Thoracic aorta (tissue), 2 donors: ENCODE data around the gene CTRB1. TPM values are rescaled to one million over a fixed set of nuclear protein-coding genes. Genes with fewer than 3 reads are reported as not detected.
"Not testable (repeated sequence)": the region's sequence is repeated elsewhere in the genome, so short reads cannot be mapped to it uniquely, and the experiment has no call there.

Experiments
- ATAC-seq: fragments of 150-250 bp; one replicate; pipeline ENCODE4 v1.8.0; 2017; ENCODE audit warnings: low read depth; ENCODE audit not compliant: insufficient number of reproducible peaks, low FRiP score
- DNase-seq: peaks from one replicate; pipeline ENCODE4 v3.0.0-alpha.2; 2020; ENCODE audit warnings: low spot score
- H3K27ac ChIP-seq, 2 donors: fragments of 200-600 bp; sonication (generic); 1 replicate in 1 of 2; 2 replicates in 1 of 2; pipeline ENCODE4 v1.5.1; 2016; ENCODE audit warnings: mild to moderate bottlenecking in 2 of 2, moderate library complexity in 2 of 2
- H3K27me3 ChIP-seq: fragments of 200-600 bp; sonication (generic); replicated peaks from 2 replicates; pipeline ENCODE4 v1.6.0; 2016; ENCODE audit warnings: mild to moderate bottlenecking; ENCODE audit not compliant: insufficient read depth
- H3K36me3 ChIP-seq: fragments of 200-600 bp; sonication (generic); one replicate; pipeline ENCODE4 v1.5.1; 2016
- H3K4me1 ChIP-seq, 2 donors: fragments of 200-600 bp; sonication (generic); 1 replicate in 1 of 2; 2 replicates in 1 of 2; pipeline versions ENCODE4 v1.5.1 to v1.6.0; 2016; ENCODE audit warnings: low read depth in 2 of 2, mild to moderate bottlenecking in 1 of 2; ENCODE audit not compliant: control insufficient read depth in 1 of 2
- H3K4me3 ChIP-seq: fragments of 200-600 bp; sonication (generic); 2 replicates; pipeline ENCODE4 v1.5.1; 2016; ENCODE audit warnings: mild to moderate bottlenecking
- H3K9me3 ChIP-seq: fragments of 200-600 bp; sonication (generic); 2 replicates; pipeline ENCODE4 v1.5.1; 2016
- total RNA-seq, 2 donors: library from RNA; depleted of rRNA; stranded (reverse); fragments of >200 nt; gene quantifications; one replicate each; pipeline versions ENCODE4 v1.1.0 to v1.2.3, GENCODE V29; 2016
- TF ChIP-seq, protein P1 (sequence below): fragments of 200-600 bp; sonication (generic); IDR thresholded peaks from one replicate; pipeline ENCODE4 v1.5.1; 2019; ENCODE audit warnings: antibody characterized with exemption

The CTRB1 gene
- total RNA-seq, 2 donors from 2014 or later, result 4.9 to 9.3 TPM

DNA sequence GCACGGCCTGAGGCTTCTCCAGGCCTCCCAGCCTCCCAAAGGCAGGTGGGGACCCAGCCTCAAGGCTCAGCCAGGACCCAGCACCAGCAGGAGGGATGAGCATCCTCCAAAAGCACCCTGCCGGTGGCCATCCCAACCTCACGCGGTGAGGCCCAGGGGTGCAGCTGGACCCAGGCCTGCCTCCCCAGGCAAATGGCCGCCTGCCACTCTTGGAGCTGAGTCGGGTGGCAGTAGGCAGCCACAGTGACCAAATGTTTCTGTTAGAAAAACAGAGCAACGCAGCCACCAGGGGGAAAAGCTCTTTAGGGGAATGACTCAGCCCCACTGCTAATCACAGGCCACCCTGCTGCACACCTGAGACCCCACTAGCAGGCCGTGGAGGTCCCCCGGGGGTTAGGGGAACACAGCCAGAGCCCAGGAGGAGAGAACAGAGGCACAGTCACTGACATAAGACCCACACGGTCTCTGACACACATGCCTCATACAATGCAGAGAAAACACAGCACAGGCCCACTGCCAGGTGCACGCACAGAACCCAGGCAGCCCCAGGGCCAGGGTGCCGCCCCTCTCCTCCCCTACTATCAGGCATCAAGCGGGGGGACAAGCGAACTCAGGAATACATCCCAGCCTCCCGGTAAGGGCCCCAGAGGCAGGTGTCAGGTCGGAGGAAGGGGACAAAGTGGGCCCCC, 20.2 kb downstream of the CTRB1 start:
- TF ChIP-seq, protein P1, sequence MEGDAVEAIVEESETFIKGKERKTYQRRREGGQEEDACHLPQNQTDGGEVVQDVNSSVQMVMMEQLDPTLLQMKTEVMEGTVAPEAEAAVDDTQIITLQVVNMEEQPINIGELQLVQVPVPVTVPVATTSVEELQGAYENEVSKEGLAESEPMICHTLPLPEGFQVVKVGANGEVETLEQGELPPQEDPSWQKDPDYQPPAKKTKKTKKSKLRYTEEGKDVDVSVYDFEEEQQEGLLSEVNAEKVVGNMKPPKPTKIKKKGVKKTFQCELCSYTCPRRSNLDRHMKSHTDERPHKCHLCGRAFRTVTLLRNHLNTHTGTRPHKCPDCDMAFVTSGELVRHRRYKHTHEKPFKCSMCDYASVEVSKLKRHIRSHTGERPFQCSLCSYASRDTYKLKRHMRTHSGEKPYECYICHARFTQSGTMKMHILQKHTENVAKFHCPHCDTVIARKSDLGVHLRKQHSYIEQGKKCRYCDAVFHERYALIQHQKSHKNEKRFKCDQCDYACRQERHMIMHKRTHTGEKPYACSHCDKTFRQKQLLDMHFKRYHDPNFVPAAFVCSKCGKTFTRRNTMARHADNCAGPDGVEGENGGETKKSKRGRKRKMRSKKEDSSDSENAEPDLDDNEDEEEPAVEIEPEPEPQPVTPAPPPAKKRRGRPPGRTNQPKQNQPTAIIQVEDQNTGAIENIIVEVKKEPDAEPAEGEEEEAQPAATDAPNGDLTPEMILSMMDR, result peak; percentile 51

DNA sequence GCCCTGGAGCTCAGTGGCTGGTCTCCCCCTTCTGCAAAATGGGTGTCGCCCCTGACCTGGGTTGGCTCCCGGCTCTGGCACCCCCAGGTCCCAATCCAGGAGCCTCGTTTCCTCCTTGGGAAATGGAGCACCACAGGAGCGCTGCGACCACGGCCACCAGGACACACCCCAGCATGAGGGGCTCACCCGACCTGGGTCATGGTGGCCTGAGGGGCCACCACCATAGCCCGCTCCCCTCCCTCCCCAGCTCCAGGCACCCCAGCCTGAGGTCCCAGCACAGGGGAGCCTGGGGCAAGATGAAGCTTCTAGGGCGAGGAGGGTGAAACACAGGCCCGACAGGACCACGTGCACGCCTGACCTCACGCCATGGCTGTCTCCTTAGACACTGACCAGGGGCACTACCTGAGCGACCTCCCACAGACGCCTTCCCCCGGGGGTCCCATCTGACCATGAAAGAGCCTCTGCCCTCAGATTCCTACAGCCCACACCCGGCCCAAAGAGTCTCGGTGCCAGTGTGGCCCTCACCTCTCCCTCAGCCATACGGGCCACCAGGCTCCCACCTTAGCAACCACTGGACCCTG, 20.8 kb downstream of the CTRB1 start:
- peaks cover 16% of the 10 kb centered on the region for H3K36me3 ChIP-seq
- TF ChIP-seq, protein P1, result no peak
- peak overlapping the region; percentile 92 to 99 for H3K27ac ChIP-seq
- H3K9me3 ChIP-seq, result no peaks in the 10 kb centered on the region
- no peaks in the 10 kb centered on the region for H3K27me3 ChIP-seq
- DNase-seq (no peak), ATAC-seq (no peak)
- peaks cover 52 to 91% of the 10 kb centered on the region in 2 donors for H3K4me1 ChIP-seq
- no peak overlapping the region for H3K4me3 ChIP-seq

More for the DNA sequence above, 20.2 kb downstream of the CTRB1 start:
- H3K9me3 ChIP-seq, result no peaks in the 10 kb centered on the region
- H3K4me1 ChIP-seq, result peaks cover 52 to 91% of the 10 kb centered on the region in 2 donors
- peak overlapping the region; percentile 42 for H3K4me3 ChIP-seq
- H3K27me3 ChIP-seq, result no peaks in the 10 kb centered on the region
- H3K36me3 ChIP-seq, result peaks cover 19% of the 10 kb centered on the region
- DNase-seq, result no peak
- ATAC-seq, result peak; percentile 3
- H3K27ac ChIP-seq, result peak overlapping the region; percentile 92 to 99

DNA sequence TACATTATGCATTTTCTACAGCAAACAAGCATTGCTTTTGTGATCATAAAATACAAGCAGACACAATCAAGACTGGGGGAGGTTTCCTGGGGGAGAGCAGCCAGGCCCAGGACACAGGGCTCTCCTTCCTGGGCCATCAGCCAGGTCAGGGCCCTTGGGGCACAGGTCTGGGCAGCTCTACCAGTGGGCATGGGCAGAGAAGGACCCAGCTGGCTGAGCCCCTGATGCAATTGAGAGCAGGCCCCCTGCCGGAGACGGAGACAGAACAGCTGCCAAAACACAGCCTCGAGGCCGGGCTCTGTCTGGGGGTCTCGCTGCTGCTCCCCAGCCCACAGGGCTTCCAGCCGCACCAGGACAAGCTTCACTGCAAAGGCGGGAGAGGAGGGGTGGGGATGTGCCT, 21.8 kb downstream of the CTRB1 start:
- H3K4me3 ChIP-seq, H3K9me3 ChIP-seq, DNase-seq, H3K27me3 ChIP-seq, ATAC-seq: not testable (repeated sequence)
- Histone ChIP-seq H3K36me3 (peaks cover 11% of the 10 kb centered on the region), H3K27ac (peak overlapping the region; percentile 92 to 99), H3K4me1 (peaks cover 58 to 90% of the 10 kb centered on the region in 2 donors)

DNA sequence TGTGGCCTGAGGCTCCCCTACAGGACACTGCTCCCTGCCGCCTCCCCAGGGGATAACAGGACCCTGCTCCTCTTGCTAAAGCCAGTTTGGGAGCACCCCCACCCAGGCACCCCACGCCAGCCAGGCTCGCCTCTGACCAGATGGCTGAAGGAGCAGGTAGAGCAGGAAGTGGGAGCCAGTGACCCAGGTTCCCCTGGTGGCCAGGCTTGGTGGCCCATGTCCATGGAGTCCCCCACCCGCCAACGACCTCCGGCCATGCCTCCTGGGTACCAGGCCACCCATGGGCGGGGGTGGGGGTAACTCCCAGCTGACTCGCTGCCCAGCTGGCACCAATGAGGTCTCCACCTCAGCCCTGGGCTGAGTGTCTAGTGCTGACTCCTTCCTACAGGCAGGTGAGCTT, 22.6 kb downstream of the CTRB1 start:
- ATAC-seq (no peak), DNase-seq (no peak)
- H3K27me3 ChIP-seq, result no peaks in the 10 kb centered on the region
- peaks cover 11% of the 10 kb centered on the region for H3K36me3 ChIP-seq
- peaks cover 63 to 97% of the 10 kb centered on the region in 2 donors for H3K4me1 ChIP-seq
- H3K4me3 ChIP-seq, result no peak overlapping the region
- TF ChIP-seq, protein P1, result no peak
- no peaks in the 10 kb centered on the region for H3K9me3 ChIP-seq
- H3K27ac ChIP-seq, result peak overlapping the region; percentile 96 to 99

DNA sequence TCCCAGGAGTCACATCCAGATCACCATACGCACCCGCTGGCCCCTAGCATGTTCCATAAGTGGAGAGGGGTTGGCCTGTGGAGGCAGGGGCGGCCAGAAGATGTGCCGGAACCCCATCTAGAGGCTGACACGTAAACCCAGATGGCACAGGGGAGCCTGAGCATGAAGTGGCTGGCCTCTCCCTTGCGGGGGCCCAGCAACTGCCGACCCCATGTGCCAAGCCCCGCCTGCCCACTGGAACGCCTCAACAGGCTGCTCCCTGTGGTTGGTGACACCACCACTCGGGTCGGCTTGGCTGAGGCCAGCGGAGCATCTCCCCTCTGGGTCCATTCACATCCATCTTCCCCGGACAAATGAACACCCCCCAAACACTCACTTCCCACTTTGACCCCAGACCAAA, 23.2 kb downstream of the CTRB1 start:
- TF ChIP-seq, protein P1, result no peak
- Histone ChIP-seq H3K27ac (peak overlapping the region; percentile 96 to 99), H3K9me3 (no peaks in the 10 kb centered on the region), H3K4me1 (peaks cover 69 to 99% of the 10 kb centered on the region in 2 donors), H3K27me3 (no peaks in the 10 kb centered on the region), H3K36me3 (peaks cover 11% of the 10 kb centered on the region), H3K4me3 (no peak overlapping the region)
- no peak for ATAC-seq
- no peak for DNase-seq

DNA sequence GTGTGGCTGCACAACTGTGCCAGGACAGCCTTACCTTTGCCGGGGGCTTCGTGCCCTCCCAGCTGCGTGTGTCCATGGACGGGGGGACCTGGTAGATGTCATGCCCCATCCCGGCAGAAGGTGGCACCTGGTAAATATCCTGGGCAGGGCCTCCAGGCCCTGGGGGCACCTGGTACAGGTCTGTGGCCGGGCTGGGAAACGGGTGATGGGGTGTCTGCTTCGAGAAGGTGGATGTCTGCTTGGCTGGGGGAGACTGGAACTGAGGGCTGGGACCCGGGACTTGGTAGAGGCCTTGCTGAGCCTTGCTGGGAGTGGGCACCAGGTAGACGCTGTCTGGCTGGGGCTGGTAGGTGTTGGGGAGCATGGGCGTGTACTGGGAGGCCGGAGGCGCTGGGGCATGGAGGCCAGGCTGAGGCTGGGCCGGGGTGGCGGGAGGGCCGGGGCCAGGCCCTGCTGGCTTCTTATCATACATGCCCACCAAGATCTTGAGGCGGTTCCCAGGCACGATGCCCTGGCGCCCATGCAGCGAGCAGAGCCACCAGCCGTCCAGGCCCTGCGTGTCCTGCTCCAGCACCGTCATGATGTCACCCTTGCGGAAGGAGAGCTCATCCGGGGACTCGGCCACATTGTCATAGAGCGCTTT, 23.8 kb downstream of the CTRB1 start:
- peaks cover 71 to 99% of the 10 kb centered on the region in 2 donors for H3K4me1 ChIP-seq
- H3K4me3 ChIP-seq, DNase-seq, ATAC-seq, H3K27me3 ChIP-seq, H3K9me3 ChIP-seq: not testable (repeated sequence)
- H3K27ac ChIP-seq, result peak overlapping the region; percentile 96 to 99
- peaks cover 11% of the 10 kb centered on the region for H3K36me3 ChIP-seq
